Vagina (tissue), 2 donors: ENCODE measurements around the gene HCFC1R1.

Source experiments
- CTCF ChIP-seq, 3 experiments: fragments of 450-650 bp in 2 of 3; fragments of 200-600 bp in 1 of 3; sonication (generic) in 1 of 3; IDR thresholded peaks; one replicate each; pipeline ENCODE4 v1.5.1; 2017 to 2019; ENCODE audit warnings: antibody characterized with exemption in 3 of 3, mild to moderate bottlenecking in 2 of 3, moderate library complexity in 2 of 3
- POLR2A ChIP-seq, 2 donors: fragments of 450-650 bp; IDR thresholded peaks; one replicate each; pipeline ENCODE4 v1.6.1; 2017; ENCODE audit warnings: antibody characterized with exemption in 2 of 2, mild to moderate bottlenecking in 2 of 2, moderate library complexity in 2 of 2
- POLR2AphosphoS5 ChIP-seq, 2 donors: sonication (generic); formaldehyde crosslinking; IDR thresholded peaks; one replicate each; pipeline ENCODE4 v1.9.0; 2017; ENCODE audit warnings: antibody characterized with exemption in 2 of 2, mild to moderate bottlenecking in 2 of 2, low read depth in 1 of 2; ENCODE audit not compliant: insufficient read depth in 1 of 2

GRCh38 chr16:3008690-3009037, 15.1 kb downstream of the HCFC1R1 start:
- no peak for TF ChIP-seq CTCF (IDR thresholded peaks at IDR 0.05)
- TF ChIP-seq POLR2A (IDR thresholded peaks at IDR 0.05) = no peak
- no peak for TF ChIP-seq POLR2AphosphoS5 (IDR thresholded peaks at IDR 0.05; ENCODE audit: insufficient read depth in 1 of 2, low read depth in 1 of 2)
